CD14-positive monocyte (primary cell): ENCODE data around the gene CD38. TPM values are rescaled to one million over a fixed set of nuclear protein-coding genes. Genes with fewer than 3 reads are reported as not detected.
"Not testable (repeated sequence)": the region's sequence is repeated elsewhere in the genome, so short reads cannot be mapped to it uniquely, and the experiment has no call there.

Experiments used
- DNase-seq, 3 donors: peaks; one replicate each; pipeline ENCODE4 v3.0.0-alpha.2; 2011 to 2022
- H2AFZ ChIP-seq: 2 replicates; pipeline ENCODE4 v1.6.0; 2012; ENCODE audit warnings: mild to moderate bottlenecking, low read depth, low read length, inconsistent platforms; ENCODE audit not compliant: insufficient read depth, poor library complexity, severe bottlenecking
- H3K27ac ChIP-seq, 2 donors: 1 replicate in 1 of 2; 2 replicates in 1 of 2; pipeline ENCODE4 v1.5.1; 2012 to 2013; ENCODE audit warnings: low read length in 2 of 2, control low read depth in 1 of 2, inconsistent platforms in 1 of 2, low read depth in 1 of 2, mild to moderate bottlenecking in 1 of 2
- H3K27me3 ChIP-seq, 2 donors: one replicate each; pipeline versions ENCODE4 v1.6.0 to v1.6.1; 2011 to 2013; ENCODE audit warnings: low read length in 2 of 2; ENCODE audit not compliant: control insufficient read depth in 2 of 2, insufficient read depth in 2 of 2
- H3K36me3 ChIP-seq, 2 donors: replicated peaks in 1 of 2; 1 replicate in 1 of 2; 2 replicates in 1 of 2; pipeline versions ENCODE4 v1.5.1 to v1.6.1; 2012 to 2013; ENCODE audit warnings: low read length in 2 of 2, control low read depth in 1 of 2, inconsistent platforms in 1 of 2, mild to moderate bottlenecking in 1 of 2; ENCODE audit not compliant: insufficient read depth in 2 of 2, control insufficient read depth in 1 of 2
- H3K4me1 ChIP-seq, 2 donors: 1 replicate in 1 of 2; 2 replicates in 1 of 2; pipeline versions ENCODE4 v1.5.1 to v1.6.1; 2012 to 2013; ENCODE audit warnings: low read length in 2 of 2, control low read depth in 1 of 2, inconsistent platforms in 1 of 2, mild to moderate bottlenecking in 1 of 2, moderate library complexity in 1 of 2; ENCODE audit not compliant: insufficient read depth in 2 of 2, control insufficient read depth in 1 of 2
- H3K4me2 ChIP-seq: replicated peaks from 2 replicates; pipeline ENCODE3; 2012; ENCODE audit warnings: low read length, moderate library complexity, mild to moderate bottlenecking; ENCODE audit not compliant: poor library complexity, severe bottlenecking; ENCODE audit errors: extremely low read depth
- H3K4me3 ChIP-seq, 3 experiments: fragments of 200-600 bp in 1 of 3; sonication (generic) in 1 of 3; replicated peaks in 1 of 3; 1 replicate in 2 of 3; 2 replicates in 1 of 3; pipeline ENCODE4 v1.5.1; 2011 to 2013; ENCODE audit warnings: low read length in 3 of 3, mild to moderate bottlenecking in 3 of 3, control low read depth in 2 of 3, low read depth in 2 of 3, inconsistent platforms in 1 of 3, moderate library complexity in 1 of 3
- H3K79me2 ChIP-seq: 2 replicates; pipeline ENCODE4 v1.6.0; 2012; ENCODE audit warnings: mild to moderate bottlenecking, control low read depth, inconsistent platforms, low read length, moderate library complexity; ENCODE audit not compliant: insufficient read depth
- H3K9ac ChIP-seq: 2 replicates; pipeline ENCODE4 v1.6.0; 2017; ENCODE audit warnings: low read length, mild to moderate bottlenecking; ENCODE audit not compliant: insufficient read depth, poor library complexity, severe bottlenecking
- H3K9me3 ChIP-seq, 2 donors: replicated peaks in 1 of 2; 1 replicate in 1 of 2; 2 replicates in 1 of 2; pipeline versions ENCODE4 v1.5.1 to v1.6.1; 2012 to 2013; ENCODE audit warnings: low read length in 2 of 2, control low read depth in 1 of 2; ENCODE audit not compliant: control insufficient read depth in 1 of 2, insufficient read depth in 1 of 2
- H4K20me1 ChIP-seq: 2 replicates; pipeline ENCODE4 v1.6.0; 2012; ENCODE audit warnings: mild to moderate bottlenecking, low read length, control low read depth, moderate library complexity; ENCODE audit not compliant: insufficient read depth
- H3K27ac Mint-ChIP-seq, 7 donors: one replicate each; pipeline ENCODE4 v1.8.0; 2020; ENCODE audit warnings: mild to moderate bottlenecking in 7 of 7, mixed read lengths in 7 of 7, moderate library complexity in 6 of 7, inconsistent platforms in 2 of 7
- H3K27me3 Mint-ChIP-seq, 3 donors: one replicate each; pipeline ENCODE4 v1.8.0; 2021 to 2022; ENCODE audit warnings: low read depth in 3 of 3, mild to moderate bottlenecking in 3 of 3, mixed read lengths in 3 of 3, moderate library complexity in 3 of 3, inconsistent platforms in 1 of 3
- H3K36me3 Mint-ChIP-seq, 2 donors: one replicate each; pipeline ENCODE4 v1.8.0; 2020; ENCODE audit warnings: mixed read lengths in 2 of 2, inconsistent platforms in 1 of 2, mild to moderate bottlenecking in 1 of 2
- H3K4me1 Mint-ChIP-seq: one replicate; pipeline ENCODE4 v1.8.0; 2020; ENCODE audit warnings: mild to moderate bottlenecking, mixed read lengths
- H3K4me3 Mint-ChIP-seq, 2 donors: one replicate each; pipeline ENCODE4 v1.8.0; 2020; ENCODE audit warnings: mild to moderate bottlenecking in 2 of 2, mixed read lengths in 2 of 2, moderate library complexity in 1 of 2
- H3K9me3 Mint-ChIP-seq, 7 donors: one replicate each; pipeline ENCODE4 v1.8.0; 2020 to 2022; ENCODE audit warnings: mixed read lengths in 7 of 7, mild to moderate bottlenecking in 6 of 7, moderate library complexity in 6 of 7, inconsistent platforms in 2 of 7
- WGBS: methylation state at CpG from one replicate; pipeline ENCODE4 v1.1.5; 2013; ENCODE audit warnings: missing lambda C conversion rate; ENCODE audit not compliant: insufficient coverage; 5-methylcytosine and 5-hydroxymethylcytosine counted together
- intact Hi-C, 2 donors: fragments of 100-400 bp; cut with micrococcal nuclease; formaldehyde crosslinking; loops; one replicate each; pipeline versions ENCODE4 v1.15.0 to v1.15.1; 2023
- polyA plus RNA-seq, 3 donors: library from polyadenylated mRNA; depleted of rRNA in 1 of 3; unstranded in 2 of 3; stranded (reverse) in 1 of 3; fragments of 300-500 nt in 2 of 3; fragments of >200 nt in 1 of 3; fragmentation: Illumina TruSeq in 2 of 3; gene quantifications; 1 replicate in 2 of 3; 2 replicates in 1 of 3; pipeline ENCODE4 v1.2.3, GENCODE V29; 2012 to 2021
- TF ChIP-seq, protein P1 (sequence below): fragments of 200-600 bp; IDR thresholded peaks from one replicate; pipeline ENCODE4 v1.8.0; 2022; ENCODE audit warnings: antibody characterized with exemption, mild to moderate bottlenecking

CD38 gene
- polyA plus RNA-seq, 3 donors = 2.3 to 4.4 (median 3.0) TPM

DNA sequence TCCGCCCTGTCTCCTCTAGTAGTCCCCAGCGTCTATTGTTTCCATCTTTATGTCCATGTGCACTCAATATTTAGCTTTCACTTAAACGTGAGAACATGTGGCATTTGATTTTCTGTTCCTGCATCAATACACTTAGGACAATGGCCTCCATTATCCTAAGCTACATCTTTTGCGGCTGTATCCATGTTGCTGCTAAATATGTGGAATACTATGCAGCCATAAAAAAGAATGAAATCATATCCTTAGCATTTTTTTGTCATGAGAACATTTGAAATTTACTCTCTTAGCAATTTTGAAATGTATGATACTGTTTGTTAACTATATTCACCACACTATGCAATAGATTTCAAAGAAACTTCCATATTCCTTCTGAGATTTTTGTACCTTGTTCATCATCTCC, 19.8 kb upstream of the CD38 start:
- no peaks in the 10 kb centered on the region for H3K9me3 ChIP-seq
- Mint-ChIP-seq H3K4me3 (no peak overlapping the region), H3K27ac (no peak overlapping the region), H3K4me1 (peaks cover 42% of the 10 kb centered on the region), H3K36me3 (peaks cover 39 to 52% of the 10 kb centered on the region in 2 donors), H3K27me3 (peaks cover 0 to 3% (median 2%) of the 10 kb centered on the region in 3 donors), H3K9me3 (peaks cover 0 to 5% (median 2%) of the 10 kb centered on the region in 7 donors)
- intact Hi-C loops = no loop called here
- peaks cover 26 to 33% of the 10 kb centered on the region in 2 donors for H3K4me1 ChIP-seq
- no peak overlapping the region for H2AFZ ChIP-seq
- H3K4me3 ChIP-seq = no peak overlapping the region
- H3K79me2 ChIP-seq = no peaks in the 10 kb centered on the region
- peaks cover 0 to 37% of the 10 kb centered on the region in 2 donors for H3K36me3 ChIP-seq
- WGBS = 92% methylated on average over 2 of the region's 4 CpGs
- no peak for DNase-seq
- H3K27me3 ChIP-seq = no peaks in the 10 kb centered on the region
- TF ChIP-seq, protein P1, sequence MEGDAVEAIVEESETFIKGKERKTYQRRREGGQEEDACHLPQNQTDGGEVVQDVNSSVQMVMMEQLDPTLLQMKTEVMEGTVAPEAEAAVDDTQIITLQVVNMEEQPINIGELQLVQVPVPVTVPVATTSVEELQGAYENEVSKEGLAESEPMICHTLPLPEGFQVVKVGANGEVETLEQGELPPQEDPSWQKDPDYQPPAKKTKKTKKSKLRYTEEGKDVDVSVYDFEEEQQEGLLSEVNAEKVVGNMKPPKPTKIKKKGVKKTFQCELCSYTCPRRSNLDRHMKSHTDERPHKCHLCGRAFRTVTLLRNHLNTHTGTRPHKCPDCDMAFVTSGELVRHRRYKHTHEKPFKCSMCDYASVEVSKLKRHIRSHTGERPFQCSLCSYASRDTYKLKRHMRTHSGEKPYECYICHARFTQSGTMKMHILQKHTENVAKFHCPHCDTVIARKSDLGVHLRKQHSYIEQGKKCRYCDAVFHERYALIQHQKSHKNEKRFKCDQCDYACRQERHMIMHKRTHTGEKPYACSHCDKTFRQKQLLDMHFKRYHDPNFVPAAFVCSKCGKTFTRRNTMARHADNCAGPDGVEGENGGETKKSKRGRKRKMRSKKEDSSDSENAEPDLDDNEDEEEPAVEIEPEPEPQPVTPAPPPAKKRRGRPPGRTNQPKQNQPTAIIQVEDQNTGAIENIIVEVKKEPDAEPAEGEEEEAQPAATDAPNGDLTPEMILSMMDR = no peak
- no peaks in the 10 kb centered on the region for H4K20me1 ChIP-seq
- H3K27ac ChIP-seq = no peak overlapping the region
- H3K9ac ChIP-seq = no peak overlapping the region
- H3K4me2 ChIP-seq = no peak overlapping the region

DNA sequence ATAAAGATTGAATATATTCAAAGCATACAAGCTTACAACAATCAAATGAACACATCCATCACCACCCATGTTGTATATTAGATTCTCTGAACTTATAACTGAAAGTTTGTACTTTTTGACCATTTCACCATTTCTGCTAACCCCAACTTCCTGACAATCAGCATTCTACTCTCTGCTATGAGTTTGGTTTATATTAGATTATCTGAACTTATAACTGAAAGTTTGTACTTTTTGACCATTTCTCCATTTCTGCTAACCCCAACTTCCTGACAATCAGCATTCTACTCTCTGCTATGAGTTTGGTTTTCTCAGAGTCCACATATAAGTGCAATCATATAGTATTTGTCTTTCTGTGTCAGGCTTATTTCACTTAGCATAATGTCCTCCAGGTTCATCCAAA, 15.7 kb upstream of the CD38 start:
- peaks cover 16% of the 10 kb centered on the region for H3K4me1 Mint-ChIP-seq

More for the DNA sequence above, 15.7 kb upstream of the CD38 start:
- H3K9me3 Mint-ChIP-seq, H3K27me3 ChIP-seq, intact Hi-C loops, H3K4me3 Mint-ChIP-seq, H3K27ac ChIP-seq, DNase-seq, H3K9me3 ChIP-seq, H2AFZ ChIP-seq, H3K4me3 ChIP-seq, H3K79me2 ChIP-seq, H3K27me3 Mint-ChIP-seq, H3K4me1 ChIP-seq, H3K27ac Mint-ChIP-seq, H3K4me2 ChIP-seq, H4K20me1 ChIP-seq, H3K9ac ChIP-seq: not testable (repeated sequence)
- H3K36me3 ChIP-seq = peaks cover 0 to 30% of the 10 kb centered on the region in 2 donors
- peaks cover 34 to 48% of the 10 kb centered on the region in 2 donors for H3K36me3 Mint-ChIP-seq
